ENCODE results near the gene LRFN2. TPM values are rescaled to one million over a fixed set of nuclear protein-coding genes. Genes with fewer than 3 reads are reported as not detected.

Gene LRFN2
- total RNA-seq, 1 experiment from 2014 or later = not detected

GRCh38 chr6:40582892-40583291 is 4.3 kb downstream of the LRFN2 start:
- peaks cover 13% of the 10 kb centered on the region for H3K4me1 ChIP-seq (replicated peaks)
- no peak for DNase-seq (ENCODE audit: low read depth in 1 of 2, low spot score in 2 of 2)
- peaks cover 25% of the 10 kb centered on the region for H3K27me3 ChIP-seq (replicated peaks)
- H3K4me3 ChIP-seq = no peak overlapping the region
- peaks cover 3% of the 10 kb centered on the region; the same call in 1 of the 2 replicates for H3K9me3 ChIP-seq (replicated peaks)
- no peaks in the 10 kb centered on the region for H3K36me3 ChIP-seq
- H3K27ac ChIP-seq = no peak overlapping the region

- Histone ChIP-seq H3K9me3 (replicated peaks) (no peaks in the 10 kb centered on the region), H3K36me3 (no peaks in the 10 kb centered on the region), H3K27ac (no peak overlapping the region), H3K4me1 (replicated peaks) (no peaks in the 10 kb centered on the region), H3K27me3 (replicated peaks) (no peaks in the 10 kb centered on the region), H3K4me3 (no peak overlapping the region)
- DNase-seq (ENCODE audit: low read depth in 1 of 2, low spot score in 2 of 2) = no peak
Measured at GRCh38 chr6:40579101-40579500, 8.1 kb downstream of the LRFN2 start.

GRCh38 chr6:40577672-40578071 is 9.5 kb downstream of the LRFN2 start:
- Histone ChIP-seq H3K36me3 (no peaks in the 10 kb centered on the region), H3K27me3 (replicated peaks) (no peaks in the 10 kb centered on the region), H3K4me1 (replicated peaks) (no peaks in the 10 kb centered on the region), H3K4me3 (no peak overlapping the region), H3K9me3 (replicated peaks) (no peaks in the 10 kb centered on the region), H3K27ac (no peak overlapping the region)
- DNase-seq (ENCODE audit: low read depth in 1 of 2, low spot score in 2 of 2) = no peak

- Histone ChIP-seq H3K27me3 (replicated peaks) (peaks cover 3% of the 10 kb centered on the region; the same call in 1 of the 2 replicates), H3K27ac (no peak overlapping the region), H3K4me1 (replicated peaks) (no peaks in the 10 kb centered on the region), H3K9me3 (replicated peaks) (no peaks in the 10 kb centered on the region), H3K4me3 (no peak overlapping the region), H3K36me3 (no peaks in the 10 kb centered on the region)
- no peak for DNase-seq (ENCODE audit: low read depth in 1 of 2, low spot score in 2 of 2)
Measured at GRCh38 chr6:40573221-40573620, 13.9 kb downstream of the LRFN2 start.

- Histone ChIP-seq H3K36me3 (no peaks in the 10 kb centered on the region), H3K9me3 (replicated peaks) (no peaks in the 10 kb centered on the region), H3K4me3 (no peak overlapping the region), H3K27me3 (replicated peaks) (peaks cover 3% of the 10 kb centered on the region; the same call in 1 of the 2 replicates), H3K27ac (no peak overlapping the region), H3K4me1 (replicated peaks) (no peaks in the 10 kb centered on the region)
- no peak for DNase-seq (ENCODE audit: low read depth in 1 of 2, low spot score in 2 of 2)
Measured at GRCh38 chr6:40569162-40569910, 17.8 kb downstream of the LRFN2 start.

- Histone ChIP-seq H3K4me1 (replicated peaks) (no peaks in the 10 kb centered on the region), H3K27ac (no peak overlapping the region), H3K27me3 (replicated peaks) (peaks cover 3% of the 10 kb centered on the region; the same call in 1 of the 2 replicates), H3K9me3 (replicated peaks) (no peaks in the 10 kb centered on the region), H3K4me3 (no peak overlapping the region), H3K36me3 (no peaks in the 10 kb centered on the region)
- no peak for DNase-seq (ENCODE audit: low read depth in 1 of 2, low spot score in 2 of 2)
Measured at GRCh38 chr6:40568062-40568708, 19.0 kb downstream of the LRFN2 start.

GRCh38 chr6:40563111-40563510 is 24.1 kb downstream of the LRFN2 start:
- Histone ChIP-seq H3K4me1 (replicated peaks) (no peaks in the 10 kb centered on the region), H3K27me3 (replicated peaks) (no peaks in the 10 kb centered on the region), H3K9me3 (replicated peaks) (no peaks in the 10 kb centered on the region), H3K36me3 (no peaks in the 10 kb centered on the region), H3K4me3 (no peak overlapping the region), H3K27ac (no peak overlapping the region)
- DNase-seq (ENCODE audit: low read depth in 1 of 2, low spot score in 2 of 2) = no peak

- no peaks in the 10 kb centered on the region for H3K27me3 ChIP-seq (replicated peaks)
- no peaks in the 10 kb centered on the region for H3K4me1 ChIP-seq (replicated peaks)
- no peak for DNase-seq (ENCODE audit: low read depth in 1 of 2, low spot score in 2 of 2)
- H3K9me3 ChIP-seq (replicated peaks) = no peaks in the 10 kb centered on the region
- H3K4me3 ChIP-seq = no peak overlapping the region
- H3K36me3 ChIP-seq = no peaks in the 10 kb centered on the region
- H3K27ac ChIP-seq = no peak overlapping the region
Measured at GRCh38 chr6:40559056-40559455, 28.1 kb downstream of the LRFN2 start.

- DNase-seq (ENCODE audit: low read depth in 1 of 2, low spot score in 2 of 2) = no peak
Measured at GRCh38 chr6:40558102-40558501, 29.1 kb downstream of the LRFN2 start.

GRCh38 chr6:40556881-40557280 is 30.3 kb downstream of the LRFN2 start:
- H3K36me3 ChIP-seq = no peaks in the 10 kb centered on the region
- H3K4me3 ChIP-seq = no peak overlapping the region
- DNase-seq (ENCODE audit: low read depth in 1 of 2, low spot score in 2 of 2) = no peak
- H3K4me1 ChIP-seq (replicated peaks) = no peaks in the 10 kb centered on the region
- H3K27me3 ChIP-seq (replicated peaks) = no peaks in the 10 kb centered on the region
- H3K27ac ChIP-seq = no peak overlapping the region
- no peaks in the 10 kb centered on the region for H3K9me3 ChIP-seq (replicated peaks)

More at GRCh38 chr6:40558102-40558501, 29.1 kb downstream of the LRFN2 start:
- Histone ChIP-seq H3K27me3 (replicated peaks) (no peaks in the 10 kb centered on the region), H3K36me3 (no peaks in the 10 kb centered on the region), H3K4me3 (no peak overlapping the region), H3K4me1 (replicated peaks) (no peaks in the 10 kb centered on the region), H3K9me3 (replicated peaks) (no peaks in the 10 kb centered on the region), H3K27ac (no peak overlapping the region)

GRCh38 chr6:40556023-40556422 is 31.1 kb downstream of the LRFN2 start:
- Histone ChIP-seq H3K4me3 (no peak overlapping the region), H3K27ac (no peak overlapping the region), H3K9me3 (replicated peaks) (no peaks in the 10 kb centered on the region), H3K27me3 (replicated peaks) (no peaks in the 10 kb centered on the region), H3K4me1 (replicated peaks) (no peaks in the 10 kb centered on the region), H3K36me3 (no peaks in the 10 kb centered on the region)
- DNase-seq (ENCODE audit: low read depth in 1 of 2, low spot score in 2 of 2) = no peak

GRCh38 chr6:40555092-40555491 is 32.1 kb downstream of the LRFN2 start:
- no peak for DNase-seq (ENCODE audit: low read depth in 1 of 2, low spot score in 2 of 2)
- no peaks in the 10 kb centered on the region for H3K27me3 ChIP-seq (replicated peaks)
- no peak overlapping the region for H3K4me3 ChIP-seq
- H3K4me1 ChIP-seq (replicated peaks) = no peaks in the 10 kb centered on the region
- H3K36me3 ChIP-seq = no peaks in the 10 kb centered on the region
- H3K27ac ChIP-seq = no peak overlapping the region
- no peaks in the 10 kb centered on the region for H3K9me3 ChIP-seq (replicated peaks)

GRCh38 chr6:40552941-40553340 is 34.2 kb downstream of the LRFN2 start:
- Histone ChIP-seq H3K9me3 (replicated peaks) (no peaks in the 10 kb centered on the region), H3K36me3 (no peaks in the 10 kb centered on the region), H3K4me1 (replicated peaks) (no peaks in the 10 kb centered on the region), H3K27ac (no peak overlapping the region), H3K27me3 (replicated peaks) (no peaks in the 10 kb centered on the region), H3K4me3 (no peak overlapping the region)
- DNase-seq (ENCODE audit: low read depth in 1 of 2, low spot score in 2 of 2) = no peak

GRCh38 chr6:40551966-40552505 is 35.1 kb downstream of the LRFN2 start:
- H3K27me3 ChIP-seq (replicated peaks) = no peaks in the 10 kb centered on the region

More at GRCh38 chr6:40551966-40552505, 35.1 kb downstream of the LRFN2 start:
- Histone ChIP-seq H3K9me3 (replicated peaks) (no peaks in the 10 kb centered on the region), H3K27ac (no peak overlapping the region), H3K4me3 (no peak overlapping the region), H3K4me1 (replicated peaks) (no peaks in the 10 kb centered on the region), H3K36me3 (no peaks in the 10 kb centered on the region)
- DNase-seq (ENCODE audit: low read depth in 1 of 2, low spot score in 2 of 2) = no peak
